DOHH2 (cell line): Measurements from ENCODE around the gene TOR1AIP2.

Experiments used
- EZH2phosphoT487 ChIP-seq: fragments of 200-600 bp; sonication (generic); IDR thresholded peaks from 2 replicates; pipeline ENCODE4 v1.6.1; 2017; ENCODE audit warnings: borderline replicate concordance, mild to moderate bottlenecking, antibody characterized with exemption, low read length, moderate library complexity, mixed read lengths
- TF ChIP-seq, protein P1 (sequence below): fragments of 200-600 bp; sonication (generic); IDR thresholded peaks from one replicate; pipeline ENCODE4 v1.5.1; 2014; ENCODE audit warnings: antibody characterized with exemption, mild to moderate bottlenecking, low read depth, low read length; ENCODE audit not compliant: poor library complexity, severe bottlenecking

GRCh38 chr1:179856296-179856695 is 21.3 kb downstream of the TOR1AIP2 start:
- TF ChIP-seq, protein P1, sequence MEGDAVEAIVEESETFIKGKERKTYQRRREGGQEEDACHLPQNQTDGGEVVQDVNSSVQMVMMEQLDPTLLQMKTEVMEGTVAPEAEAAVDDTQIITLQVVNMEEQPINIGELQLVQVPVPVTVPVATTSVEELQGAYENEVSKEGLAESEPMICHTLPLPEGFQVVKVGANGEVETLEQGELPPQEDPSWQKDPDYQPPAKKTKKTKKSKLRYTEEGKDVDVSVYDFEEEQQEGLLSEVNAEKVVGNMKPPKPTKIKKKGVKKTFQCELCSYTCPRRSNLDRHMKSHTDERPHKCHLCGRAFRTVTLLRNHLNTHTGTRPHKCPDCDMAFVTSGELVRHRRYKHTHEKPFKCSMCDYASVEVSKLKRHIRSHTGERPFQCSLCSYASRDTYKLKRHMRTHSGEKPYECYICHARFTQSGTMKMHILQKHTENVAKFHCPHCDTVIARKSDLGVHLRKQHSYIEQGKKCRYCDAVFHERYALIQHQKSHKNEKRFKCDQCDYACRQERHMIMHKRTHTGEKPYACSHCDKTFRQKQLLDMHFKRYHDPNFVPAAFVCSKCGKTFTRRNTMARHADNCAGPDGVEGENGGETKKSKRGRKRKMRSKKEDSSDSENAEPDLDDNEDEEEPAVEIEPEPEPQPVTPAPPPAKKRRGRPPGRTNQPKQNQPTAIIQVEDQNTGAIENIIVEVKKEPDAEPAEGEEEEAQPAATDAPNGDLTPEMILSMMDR, result no peak
- TF ChIP-seq EZH2phosphoT487, result no peak
